GM19193 (cell line): ENCODE results near the gene ASB1.

Experiments
- POLR2A ChIP-seq: IDR thresholded peaks from 4 replicates; pipeline ENCODE4 v1.6.1; 2011; ENCODE audit not compliant: insufficient read depth, insufficient read length; ENCODE audit errors: extremely low read depth

The ASB1 gene

DNA sequence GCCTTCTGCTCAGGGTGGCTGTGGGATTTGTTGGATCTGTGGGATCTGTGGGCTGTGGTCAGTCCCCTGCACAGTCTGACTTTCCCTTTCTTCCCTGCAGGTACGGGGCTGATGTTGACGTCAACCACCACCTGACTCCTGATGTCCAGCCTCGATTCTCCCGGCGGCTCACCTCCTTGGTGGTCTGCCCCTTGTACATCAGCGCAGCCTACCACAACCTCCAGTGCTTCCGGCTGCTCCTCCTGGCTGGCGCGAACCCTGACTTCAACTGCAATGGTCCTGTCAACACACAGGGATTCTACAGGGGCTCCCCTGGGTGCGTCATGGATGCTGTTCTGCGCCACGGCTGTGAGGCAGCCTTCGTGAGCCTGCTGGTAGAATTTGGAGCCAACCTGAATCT, 17.5 kb downstream of the ASB1 start:
- no peak for TF ChIP-seq POLR2A

DNA sequence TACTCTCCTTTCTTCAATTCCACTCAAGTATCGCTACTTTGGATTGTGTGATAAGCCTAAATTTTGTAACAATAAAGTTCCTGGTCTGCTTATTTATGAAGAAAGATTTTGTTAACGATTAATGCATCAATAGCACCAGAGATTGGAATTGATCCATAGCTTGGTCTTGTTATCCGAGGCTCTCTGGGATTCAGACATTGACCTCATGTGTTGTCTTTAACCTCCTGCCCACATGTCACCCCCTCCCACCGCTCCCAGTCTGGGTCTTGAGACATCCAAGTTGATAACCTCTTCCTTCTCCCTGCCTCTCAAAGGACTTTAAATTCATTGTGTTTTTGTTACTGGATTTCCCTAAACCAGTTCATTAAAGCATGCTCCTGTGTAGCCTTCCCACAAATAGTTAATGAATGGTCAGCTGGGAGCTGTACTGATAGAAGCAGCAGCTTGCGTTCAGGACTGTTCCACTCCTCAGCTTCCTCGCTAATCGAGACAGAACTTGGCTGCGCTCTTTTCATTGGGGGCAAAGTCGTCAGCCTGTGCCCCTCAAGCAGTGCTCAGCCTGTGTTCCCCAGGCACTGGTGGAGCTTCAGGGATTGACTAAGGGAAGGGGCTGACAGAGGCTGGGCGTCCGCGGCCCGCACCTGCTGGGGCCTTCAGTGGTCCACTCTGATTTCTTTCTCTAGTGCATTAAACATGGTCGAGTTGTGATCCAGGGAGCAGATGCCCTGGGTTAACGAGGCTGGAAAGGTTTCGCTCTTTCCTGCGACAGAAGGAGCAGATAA, 18.9 kb downstream of the ASB1 start:
- TF ChIP-seq POLR2A = no peak

DNA sequence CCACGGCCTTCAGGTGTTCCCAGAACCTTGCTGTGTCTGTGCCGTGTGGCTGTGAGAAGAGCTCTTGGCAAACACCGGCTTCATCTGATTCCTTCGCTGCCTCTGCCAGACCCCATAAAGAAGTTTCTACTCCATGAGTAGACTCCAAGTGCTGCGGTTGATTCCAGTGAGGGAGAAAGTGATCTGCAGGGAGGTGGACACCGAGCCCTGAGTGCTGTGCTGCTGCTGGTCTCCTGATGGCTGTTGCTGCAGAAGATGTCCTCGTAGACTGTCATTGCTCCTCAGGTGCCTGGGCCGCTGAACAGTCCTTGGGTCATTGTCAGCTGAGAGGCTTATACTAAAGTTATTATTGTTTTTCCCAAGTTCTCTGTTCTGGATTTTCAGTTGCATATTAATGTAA, 19.6 kb downstream of the ASB1 start:
- no peak for TF ChIP-seq POLR2A

DNA sequence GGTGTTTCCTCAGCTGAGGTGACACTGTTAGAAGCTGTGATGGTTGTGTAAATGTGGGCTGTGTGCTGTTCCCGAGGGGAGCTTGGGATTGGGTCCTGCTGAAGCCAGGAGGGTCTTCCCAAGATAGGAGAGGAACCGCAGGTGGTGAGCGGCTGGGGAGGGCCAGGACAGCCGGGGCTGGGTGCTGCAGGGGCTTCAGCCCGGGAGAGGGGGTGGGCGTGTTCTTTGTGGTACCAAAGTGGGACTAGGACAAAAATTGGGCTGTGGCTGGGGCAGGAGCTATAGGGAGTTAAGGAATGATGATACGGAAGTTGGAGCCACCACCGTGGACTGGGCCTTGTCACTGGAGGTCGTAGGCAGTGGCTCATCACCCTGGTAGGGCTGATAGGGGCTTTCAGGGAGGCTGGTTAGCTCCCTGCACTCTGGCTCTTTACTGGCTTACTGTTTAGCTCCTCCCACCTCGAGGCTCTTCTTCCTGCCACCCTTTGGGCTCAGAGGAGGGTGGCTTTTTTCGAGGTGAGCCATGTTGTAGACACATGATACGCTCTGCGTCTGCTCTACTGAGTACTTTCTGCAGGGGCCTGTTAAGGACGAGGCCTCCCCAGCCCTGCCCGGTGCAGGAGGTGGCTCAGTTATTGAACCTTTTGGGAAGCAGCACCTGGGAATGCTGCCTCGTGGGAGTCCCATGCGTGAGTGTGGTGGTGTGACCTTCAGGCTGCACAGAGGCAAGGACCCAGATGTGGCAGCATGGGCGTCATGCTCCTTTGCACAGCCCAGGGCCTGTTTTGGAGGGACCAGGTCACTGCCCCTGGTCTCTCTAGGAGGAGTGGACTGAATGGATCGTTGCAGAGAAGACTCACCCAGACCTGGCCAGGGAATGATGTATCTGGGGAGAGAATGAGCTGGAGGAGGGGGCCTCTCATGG, 21.6 kb downstream of the ASB1 start:
- no peak for TF ChIP-seq POLR2A

DNA sequence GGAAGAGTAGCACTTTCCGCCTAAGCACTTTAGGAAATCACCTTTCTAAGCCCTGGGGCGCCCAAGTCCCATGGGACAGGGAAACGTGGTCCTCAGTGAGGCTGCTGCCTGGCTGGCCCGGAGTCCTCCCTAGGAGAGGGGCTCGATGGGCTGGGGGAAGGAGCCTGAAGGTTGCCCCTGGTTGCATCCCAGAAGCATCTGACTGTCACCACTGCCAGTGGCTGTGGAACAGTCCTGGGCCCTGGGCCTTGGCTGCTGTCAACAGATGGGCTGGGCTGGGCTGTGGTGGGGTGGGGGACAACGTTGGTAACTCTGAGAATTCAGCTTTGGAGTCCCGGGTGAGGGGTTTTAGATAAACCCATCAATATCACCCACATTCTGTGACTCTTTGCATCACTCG, 22.5 kb downstream of the ASB1 start:
- no peak for TF ChIP-seq POLR2A

DNA sequence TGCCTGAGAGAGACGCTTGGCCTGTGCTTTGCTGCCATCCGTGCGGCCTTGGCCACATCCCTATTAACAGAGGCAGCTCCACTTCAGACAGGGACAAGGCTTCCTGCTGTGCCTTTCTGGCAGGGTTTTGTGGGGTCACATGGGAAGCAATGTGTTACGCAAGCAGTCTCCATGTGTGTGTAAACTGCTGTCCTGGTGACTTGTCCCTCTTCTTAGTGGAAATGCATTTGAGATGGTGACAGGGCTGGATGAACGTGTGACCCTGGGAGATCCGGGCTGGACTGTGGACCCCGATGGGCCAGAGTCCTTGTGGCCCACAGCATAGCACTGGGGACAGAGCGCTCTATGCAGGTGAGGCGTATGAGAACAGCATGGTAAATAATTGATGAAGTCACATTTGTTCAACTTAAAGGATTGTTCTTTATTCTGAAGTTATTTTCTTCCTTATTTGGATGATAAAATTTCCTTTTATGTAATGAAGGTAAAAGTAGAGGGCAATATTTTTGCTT, 23.2 kb downstream of the ASB1 start:
- no peak for TF ChIP-seq POLR2A

DNA sequence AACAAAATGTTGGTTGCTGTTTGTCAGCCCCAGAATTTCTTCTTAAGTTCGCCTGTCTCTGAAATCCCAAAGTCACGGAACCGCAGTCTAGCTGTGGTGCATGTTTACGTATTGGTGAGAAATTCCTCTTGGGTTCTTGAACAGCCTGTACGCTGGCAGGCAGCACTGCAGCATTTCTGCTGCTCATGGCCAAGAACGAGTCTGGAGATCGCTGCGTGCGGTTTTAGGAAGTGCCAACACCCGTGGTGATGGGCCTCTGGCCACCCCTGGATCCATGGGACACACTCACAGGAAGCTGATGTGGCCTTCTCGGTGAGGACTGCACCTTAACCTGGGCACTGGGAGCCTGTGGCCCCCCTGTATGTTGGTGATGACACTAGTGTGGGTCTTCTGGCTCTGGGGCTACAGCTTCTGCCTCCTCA, 23.7 kb downstream of the ASB1 start:
- no peak for TF ChIP-seq POLR2A

DNA sequence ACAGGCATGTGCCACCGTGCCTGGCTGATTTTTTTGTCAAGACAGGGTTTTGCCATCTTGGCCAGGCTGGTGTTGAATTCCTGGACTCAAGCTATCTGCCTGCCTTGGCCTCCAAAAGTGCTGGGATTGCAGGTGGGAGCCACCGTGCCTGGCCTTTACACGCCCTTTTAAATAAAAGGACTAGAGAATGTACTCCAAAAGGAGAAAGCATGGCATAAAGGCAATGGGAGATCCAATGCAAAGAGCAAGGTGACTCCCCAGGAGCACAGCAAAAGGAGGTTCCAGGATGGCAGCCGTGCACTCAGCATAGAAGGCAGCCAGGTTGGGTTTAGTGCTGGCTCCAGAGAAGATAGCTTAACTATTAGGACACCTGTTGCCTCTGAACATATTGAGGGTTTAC, 27.1 kb downstream of the ASB1 start:
- TF ChIP-seq POLR2A = no peak

DNA sequence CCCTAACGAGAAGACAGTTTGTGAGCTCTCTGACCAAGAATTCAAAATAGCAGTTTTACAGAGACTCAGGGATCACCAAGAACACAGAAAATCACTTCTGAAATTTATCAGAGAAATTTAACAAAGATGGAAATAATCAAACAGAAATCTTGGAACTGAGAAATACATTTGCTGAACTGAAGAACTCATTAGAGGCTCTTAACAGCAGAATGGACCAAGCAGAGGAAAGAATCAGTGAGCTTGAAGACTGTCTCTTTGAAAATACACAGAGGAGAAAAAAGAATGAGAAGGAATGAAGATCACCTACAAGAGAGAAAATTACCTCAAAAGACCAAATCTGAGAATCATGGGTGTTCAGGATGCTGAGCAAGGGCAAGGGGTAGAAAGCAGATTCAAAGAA, 29.7 kb downstream of the ASB1 start:
- TF ChIP-seq POLR2A = no peak

DNA sequence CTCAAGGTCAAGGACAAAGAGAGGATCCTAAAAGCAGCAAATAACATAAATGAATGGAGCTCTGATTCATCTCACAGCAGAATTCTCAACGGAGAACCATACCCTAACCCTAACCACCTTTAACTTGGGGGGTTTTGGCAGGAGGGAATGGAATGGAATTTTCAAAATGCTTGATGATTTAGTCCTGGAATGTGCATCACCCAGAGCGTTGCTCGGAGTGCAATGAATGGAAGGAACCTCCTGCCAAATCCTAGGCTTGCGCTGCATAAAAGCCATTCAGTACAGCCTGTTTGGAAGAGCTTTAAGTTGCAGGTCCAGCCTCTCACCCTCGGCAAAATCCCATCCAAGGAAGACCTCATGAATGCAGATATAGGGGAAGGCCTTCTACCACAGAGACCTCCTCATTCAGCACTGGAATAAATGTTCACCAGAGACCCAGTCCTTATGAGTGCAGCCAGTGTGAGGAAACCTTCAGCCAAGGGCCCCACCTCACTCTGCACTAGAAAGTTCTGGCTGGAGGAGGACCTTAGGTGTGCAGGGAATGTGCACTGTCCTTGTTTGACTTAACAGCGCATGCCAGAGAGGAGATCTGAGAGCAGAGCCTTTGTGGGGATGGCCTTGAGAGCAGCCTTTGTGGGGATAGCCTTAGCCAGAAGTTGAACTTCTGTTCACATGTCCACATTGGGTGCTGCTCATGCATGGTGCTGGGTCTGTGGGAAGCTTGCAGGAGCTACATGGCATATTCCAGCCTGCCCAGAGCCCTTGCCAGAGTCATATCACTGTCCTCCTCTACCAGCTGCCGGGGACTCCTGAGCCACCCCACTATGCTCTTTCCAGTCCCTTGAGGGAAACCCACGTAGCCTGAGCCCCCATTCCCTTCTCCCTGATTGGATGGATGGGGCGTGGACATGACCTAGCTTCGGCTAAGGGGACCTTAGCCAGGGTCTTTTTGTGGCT, 30.5 kb downstream of the ASB1 start:
- TF ChIP-seq POLR2A = no peak

DNA sequence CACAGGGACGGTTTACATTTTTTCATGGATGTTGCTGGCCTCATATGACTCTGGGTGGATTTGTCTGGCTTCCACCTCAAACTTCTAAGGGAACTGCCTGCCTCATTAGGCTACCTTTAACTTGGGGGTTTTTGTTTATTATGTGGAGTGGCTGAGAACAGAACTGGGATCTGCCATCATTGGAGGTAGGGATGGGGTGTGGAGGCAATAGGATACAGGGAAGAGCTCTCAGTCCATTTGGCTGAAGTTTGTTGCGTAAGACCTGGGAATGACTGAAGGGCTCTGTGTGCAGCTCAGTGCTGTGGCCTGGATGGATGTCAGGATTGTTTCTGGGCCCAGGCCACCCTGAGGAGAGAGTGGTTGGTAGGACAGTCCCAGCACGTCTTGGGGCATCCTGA, 31.2 kb downstream of the ASB1 start:
- no peak for TF ChIP-seq POLR2A

DNA sequence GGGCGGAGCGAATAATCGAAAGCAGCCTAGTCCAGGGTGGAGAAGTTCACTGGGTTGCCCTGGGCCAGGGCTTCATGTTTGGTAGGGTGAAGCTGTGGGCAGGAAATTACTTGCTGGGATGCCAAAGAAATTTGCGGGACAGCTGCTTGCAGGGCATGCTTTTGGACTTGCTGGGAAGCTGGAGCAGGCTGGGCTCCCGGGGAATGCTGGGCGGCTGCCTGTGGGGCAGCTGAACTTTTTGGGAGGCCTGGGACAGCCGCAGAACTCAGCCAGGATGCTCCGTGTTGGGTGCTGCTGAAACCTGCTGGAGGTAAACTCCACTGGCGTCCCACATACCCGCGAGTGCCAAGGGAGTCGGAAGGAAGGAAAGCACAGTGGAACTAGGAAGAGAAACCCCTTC, 31.9 kb downstream of the ASB1 start:
- TF ChIP-seq POLR2A = no peak

DNA sequence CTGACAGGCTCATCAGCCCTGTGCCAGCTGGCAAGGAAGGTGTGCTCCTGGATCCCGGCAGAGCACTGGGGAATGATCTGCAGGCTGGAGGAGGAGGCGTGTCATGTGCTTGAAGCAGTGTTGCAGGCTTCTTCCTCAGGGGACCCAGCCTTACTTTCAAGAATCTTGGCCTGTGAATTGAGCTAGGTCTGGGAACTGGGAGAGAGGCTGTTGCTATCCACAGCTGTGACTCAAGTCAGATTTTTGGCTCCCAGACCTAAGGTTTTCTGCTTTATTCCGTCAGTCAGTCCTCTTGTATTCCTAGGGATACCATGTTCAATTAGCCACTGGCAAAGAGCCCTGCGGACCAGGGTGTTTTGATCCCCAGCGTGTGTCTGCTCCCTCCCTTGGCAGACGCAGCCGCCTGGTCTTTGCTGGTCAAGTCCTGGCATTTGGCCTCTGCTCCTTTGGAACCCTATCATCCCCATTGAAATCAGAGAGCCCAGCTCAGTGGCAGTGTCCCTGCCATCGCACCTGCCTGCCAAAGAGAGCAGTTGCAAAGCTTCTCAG, 32.4 kb downstream of the ASB1 start:
- no peak for TF ChIP-seq POLR2A

DNA sequence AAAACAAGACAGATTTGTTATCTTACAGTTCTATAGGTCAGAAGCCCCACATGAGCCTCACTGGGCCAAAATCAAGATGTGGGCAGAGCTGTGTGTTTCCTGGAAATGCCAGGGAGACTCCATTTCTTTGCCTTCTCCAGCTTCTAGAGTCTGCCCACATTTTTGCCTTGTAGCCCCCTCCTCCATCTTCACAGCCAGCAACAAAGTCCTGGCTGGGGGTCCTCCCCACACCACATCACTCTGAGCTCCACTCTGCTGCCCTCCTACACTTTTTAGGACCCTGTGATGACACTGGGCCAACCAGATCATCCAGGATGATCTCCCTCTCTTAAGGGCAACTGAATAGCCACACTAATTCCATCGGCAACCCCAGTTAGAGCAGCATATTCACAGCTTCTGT, 34.3 kb downstream of the ASB1 start:
- no peak for TF ChIP-seq POLR2A
